ENCODE data around the gene ERFE. TPM values are rescaled to one million over a fixed set of nuclear protein-coding genes. Genes with fewer than 3 reads are reported as not detected.

ERFE gene
- total RNA-seq, 1 donor from 2014 or later = not detected

DNA sequence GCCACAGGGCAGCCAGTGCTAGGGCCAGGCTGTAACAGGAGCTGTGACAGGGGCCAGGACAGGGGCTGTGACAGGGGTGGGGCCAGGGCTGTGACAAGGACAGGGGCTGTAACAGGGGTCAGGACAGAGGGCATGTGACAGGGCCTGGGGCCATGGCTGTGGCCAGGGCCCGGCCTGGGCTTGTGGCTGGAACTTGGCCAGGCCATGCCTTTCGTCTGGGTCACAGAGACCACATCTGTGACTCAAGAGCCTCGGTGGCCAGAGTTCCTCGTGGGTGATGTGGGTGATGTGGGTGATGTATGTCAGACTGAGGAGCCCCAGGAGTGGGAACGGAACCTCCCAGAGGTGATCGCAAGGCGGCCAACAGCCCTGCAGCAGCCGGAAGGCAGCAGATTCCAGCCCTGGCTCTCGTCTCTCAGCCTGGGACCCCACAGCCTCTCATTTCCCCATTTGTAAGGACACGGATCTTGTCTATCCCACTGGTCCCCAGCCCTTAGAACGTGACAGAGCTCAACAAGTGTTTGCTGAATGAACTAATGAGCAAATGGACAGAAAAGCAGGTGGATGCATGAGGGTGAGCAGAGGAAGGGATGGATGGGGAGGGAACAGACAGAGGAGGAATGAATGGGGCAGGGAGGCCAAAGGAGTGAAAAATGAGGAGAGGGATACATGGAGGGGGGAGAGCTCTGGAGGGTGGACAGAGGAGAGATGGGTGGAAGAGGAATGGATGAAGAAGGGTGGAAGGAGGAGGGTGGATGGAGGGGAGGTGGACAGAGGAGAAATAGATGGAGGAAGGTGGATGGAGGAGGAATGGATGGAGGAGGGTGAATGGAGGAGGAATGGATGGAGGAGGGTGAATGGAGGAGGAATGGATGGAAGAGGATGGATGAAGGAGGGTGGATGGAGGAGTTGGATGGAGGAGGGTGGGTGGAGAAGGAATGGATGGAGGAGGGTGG lies 41.3 kb upstream of the ERFE start:
- Histone ChIP-seq H3K79me2 (ENCODE audit: low read depth) (no peaks in the 10 kb centered on the region), H3K36me3 (no peaks in the 10 kb centered on the region), H2AFZ (replicated peaks) (no peak overlapping the region), H3K4me3 (no peak overlapping the region), H3K9ac (no peak overlapping the region), H3K27ac (no peak overlapping the region), H3K9me3 (ENCODE audit: low read depth) (peaks cover 6% of the 10 kb centered on the region), H3K4me2 (no peak overlapping the region), H3F3A (ENCODE audit: low read depth) (no peaks in the 10 kb centered on the region), H3K27me3 (peaks cover 14% of the 10 kb centered on the region), H3K4me1 (peaks cover 7% of the 10 kb centered on the region), H4K20me1 (ENCODE audit: low read depth) (no peaks in the 10 kb centered on the region)
- peaks cover 14% of the 10 kb centered on the region for H3K9me3 Mint-ChIP-seq
- no peaks in the 10 kb centered on the region for H3K4me1 Mint-ChIP-seq
- no peak overlapping the region for H3K4me3 Mint-ChIP-seq
- TF ChIP-seq EZH2 (IDR thresholded peaks at IDR 0.05) = no peak
- no peak for TF ChIP-seq CTCF (IDR thresholded peaks at IDR 0.05)
- no peak for TF ChIP-seq EZH2phosphoT487 (IDR thresholded peaks at IDR 0.05)
- H3K27me3 Mint-ChIP-seq (ENCODE audit: insufficient read depth, low read depth) = peaks cover 13% of the 10 kb centered on the region
- no peak for DNase-seq (ENCODE audit: low spot score)
- no peaks in the 10 kb centered on the region for H3K36me3 Mint-ChIP-seq
- H3K27ac Mint-ChIP-seq = no peak overlapping the region

- DNase-seq (ENCODE audit: low spot score) = no peak
- Histone ChIP-seq H3K27ac (no peak overlapping the region), H3K4me1 (peaks cover 7% of the 10 kb centered on the region), H2AFZ (replicated peaks) (peak overlapping the region; percentile 42), H4K20me1 (ENCODE audit: low read depth) (no peaks in the 10 kb centered on the region), H3K9me3 (ENCODE audit: low read depth) (no peaks in the 10 kb centered on the region), H3K79me2 (ENCODE audit: low read depth) (no peaks in the 10 kb centered on the region), H3K4me2 (peak overlapping the region; percentile 31), H3K36me3 (no peaks in the 10 kb centered on the region), H3K27me3 (peaks cover 14% of the 10 kb centered on the region), H3F3A (ENCODE audit: low read depth) (no peaks in the 10 kb centered on the region), H3K9ac (no peak overlapping the region), H3K4me3 (no peak overlapping the region)
- no peaks in the 10 kb centered on the region for H3K36me3 Mint-ChIP-seq
- H3K27me3 Mint-ChIP-seq (ENCODE audit: insufficient read depth, low read depth) = peaks cover 10% of the 10 kb centered on the region
- H3K4me3 Mint-ChIP-seq = no peak overlapping the region
- H3K4me1 Mint-ChIP-seq = no peaks in the 10 kb centered on the region
- no peak for TF ChIP-seq EZH2 (IDR thresholded peaks at IDR 0.05)
- no peak for TF ChIP-seq CTCF (IDR thresholded peaks at IDR 0.05)
- TF ChIP-seq EZH2phosphoT487 (IDR thresholded peaks at IDR 0.05) = no peak
- peaks cover 4% of the 10 kb centered on the region for H3K9me3 Mint-ChIP-seq
- no peak overlapping the region for H3K27ac Mint-ChIP-seq
Observed at GRCh38 chr2:238119756-238120462, 38.9 kb upstream of the ERFE start.

DNA sequence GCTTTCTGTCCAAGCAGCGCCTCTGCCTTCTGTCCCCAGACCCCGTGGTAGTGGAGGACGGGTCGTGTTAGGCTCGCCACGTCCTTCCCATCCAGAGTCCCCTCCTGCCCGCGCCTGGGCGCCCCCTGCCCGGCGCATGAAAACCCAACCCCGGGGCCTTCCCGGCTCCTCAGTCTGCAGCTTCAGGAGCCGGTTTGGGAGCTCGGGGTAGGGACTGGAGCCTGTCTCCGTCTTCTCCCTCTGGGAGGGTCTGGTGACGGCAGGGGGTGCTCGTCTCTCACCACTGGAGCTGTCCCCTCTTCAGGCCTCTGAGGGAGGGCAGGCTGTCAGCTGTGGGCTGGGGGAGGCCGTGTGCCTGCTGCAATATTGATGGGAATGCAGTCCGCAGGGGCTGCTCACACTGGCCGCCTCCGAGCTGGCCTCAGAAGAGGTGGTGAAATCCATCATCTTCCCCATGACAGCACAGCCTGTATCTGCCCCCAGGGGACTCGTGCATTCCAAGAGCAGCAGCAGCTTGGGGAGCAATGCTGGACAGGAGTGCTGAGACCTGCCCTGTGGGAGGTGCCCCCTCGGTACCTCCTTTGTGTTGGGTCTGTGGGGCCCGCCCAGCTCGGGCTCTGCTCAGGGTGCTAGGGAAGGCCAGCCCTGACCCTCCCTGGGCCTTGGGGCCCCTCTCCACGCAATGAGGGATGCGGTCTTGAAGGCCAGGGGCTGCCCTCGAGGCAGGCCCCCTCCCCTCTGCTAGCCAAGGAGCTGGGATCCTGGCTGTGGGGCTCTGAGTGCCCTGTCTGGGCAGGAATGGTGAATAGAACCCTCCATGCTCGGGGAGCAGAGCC lies 38.1 kb upstream of the ERFE start:
- H3K9me3 Mint-ChIP-seq = peaks cover 4% of the 10 kb centered on the region
- peaks cover 7% of the 10 kb centered on the region for H3K27me3 Mint-ChIP-seq (ENCODE audit: insufficient read depth, low read depth)
- Histone ChIP-seq H3K79me2 (ENCODE audit: low read depth) (no peaks in the 10 kb centered on the region), H3K4me3 (no peak overlapping the region), H3K27me3 (peaks cover 14% of the 10 kb centered on the region), H3F3A (ENCODE audit: low read depth) (no peaks in the 10 kb centered on the region), H3K9me3 (ENCODE audit: low read depth) (no peaks in the 10 kb centered on the region), H3K36me3 (no peaks in the 10 kb centered on the region), H3K4me2 (peak overlapping the region; percentile 31), H3K9ac (no peak overlapping the region), H3K27ac (no peak overlapping the region), H3K4me1 (peaks cover 7% of the 10 kb centered on the region), H4K20me1 (ENCODE audit: low read depth) (no peaks in the 10 kb centered on the region), H2AFZ (replicated peaks) (peak overlapping the region; percentile 42)
- TF ChIP-seq EZH2phosphoT487 (IDR thresholded peaks at IDR 0.05) (no peak), CTCF (IDR thresholded peaks at IDR 0.05) (peak; percentile 38), EZH2 (IDR thresholded peaks at IDR 0.05) (no peak)
- no peak overlapping the region for H3K27ac Mint-ChIP-seq
- peak; percentile 63 for DNase-seq (ENCODE audit: low spot score)
- H3K4me3 Mint-ChIP-seq = no peak overlapping the region
- H3K36me3 Mint-ChIP-seq = no peaks in the 10 kb centered on the region
- no peaks in the 10 kb centered on the region for H3K4me1 Mint-ChIP-seq
